Glomerular visceral epithelial cell (primary cell): ENCODE results near the gene SLC44A5.
"Not testable (repeated sequence)": the region's sequence is repeated elsewhere in the genome, so short reads cannot be mapped to it uniquely, and the experiment has no call there.

ENCODE experiments used
- DNase-seq: peaks from one replicate; pipeline ENCODE4 v3.0.0-alpha.2; 2016; ENCODE audit errors: extremely low spot score

The SLC44A5 gene

DNA sequence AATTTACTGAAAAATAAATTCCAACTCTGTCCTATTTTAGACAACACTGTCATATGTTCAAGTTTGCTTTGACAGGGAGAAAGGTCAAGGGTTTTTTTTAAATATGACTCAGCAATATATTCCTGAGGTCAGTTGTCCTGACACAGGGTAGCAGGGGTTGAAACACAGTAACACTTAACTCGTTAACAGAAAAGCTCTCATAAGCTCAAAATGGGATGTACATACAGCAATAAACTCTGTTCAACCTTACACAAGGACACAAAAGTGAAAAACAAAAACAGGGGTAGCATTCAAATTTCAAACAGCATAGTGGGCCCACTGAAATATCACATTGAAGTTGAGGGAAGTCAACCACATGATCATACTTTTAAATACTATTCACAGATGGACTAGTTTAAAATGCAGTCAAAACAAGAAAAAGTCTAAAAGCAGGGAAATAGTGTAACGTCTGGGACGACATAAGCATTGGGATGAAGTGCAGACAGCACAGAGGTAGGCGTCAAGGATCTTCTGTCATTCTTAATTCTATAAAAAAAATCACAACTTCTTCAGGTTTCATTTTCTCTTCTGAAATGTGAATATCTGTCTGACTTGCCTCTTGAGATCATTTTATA, 89.9 kb downstream of the SLC44A5 start:
- DNase-seq = no peak

DNA sequence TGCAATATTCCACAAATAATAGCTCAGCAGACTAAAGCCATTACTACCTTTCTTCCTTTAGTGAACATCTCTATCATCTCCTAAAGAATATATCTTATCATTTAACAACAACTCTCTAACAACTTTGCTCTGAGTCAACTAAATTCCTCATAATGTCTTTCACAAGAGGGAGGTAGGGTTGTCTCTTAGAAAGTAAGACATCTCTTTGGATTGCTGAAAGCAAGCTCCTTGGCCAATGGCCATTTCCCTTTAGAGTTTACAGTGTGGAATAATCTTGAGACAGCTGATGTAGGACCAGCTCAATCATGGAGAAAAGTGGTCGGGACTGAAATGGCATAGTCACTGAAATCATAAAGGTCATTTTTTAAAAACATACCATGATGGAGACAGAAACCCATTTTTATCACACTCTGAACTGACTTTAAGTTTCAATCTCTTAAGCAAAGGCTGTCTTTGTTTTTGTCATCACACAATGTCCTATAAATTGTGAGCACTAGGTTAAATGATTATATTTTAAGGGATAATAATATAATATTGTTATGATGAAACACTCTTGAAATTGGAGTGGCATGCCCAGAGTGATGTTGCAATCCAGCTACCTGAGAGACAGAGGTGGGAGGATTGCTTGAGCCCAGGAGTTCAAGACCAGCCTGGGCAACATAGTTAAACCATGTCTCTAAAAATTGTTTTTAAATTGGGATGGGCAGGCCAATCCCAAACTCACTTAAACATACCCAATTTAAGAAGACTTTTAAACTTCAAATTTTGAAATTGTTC, 91.1 kb downstream of the SLC44A5 start:
- DNase-seq = no peak

- no peak for DNase-seq
These were observed 92.2 kb downstream of the SLC44A5 start for GRCh38 chr1:75518686-75519085.

DNA sequence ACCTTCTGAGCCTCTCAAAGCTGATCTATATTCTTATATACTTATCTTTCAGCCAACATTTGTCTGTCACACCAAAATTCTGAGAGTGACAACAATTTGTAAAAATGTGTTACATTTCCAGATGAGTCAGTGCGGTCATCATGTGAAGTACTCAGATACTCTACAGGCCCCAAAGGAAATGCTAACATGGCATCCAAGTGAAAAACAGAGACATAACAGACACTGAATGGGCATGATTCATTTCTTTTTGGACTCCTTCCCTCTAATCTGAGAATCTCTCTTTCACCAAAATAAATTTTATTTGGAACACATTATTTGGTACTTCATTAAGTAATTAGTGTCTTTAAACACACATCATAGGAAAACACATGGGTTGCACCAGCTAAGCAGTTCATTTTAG, 96.6 kb downstream of the SLC44A5 start:
- DNase-seq = no peak

GRCh38 chr1:75506976-75507375, 103.9 kb downstream of the SLC44A5 start:
- no peak for DNase-seq

GRCh38 chr1:75503221-75503974, 107.5 kb downstream of the SLC44A5 start:
- no peak for DNase-seq

- DNase-seq = no peak
These were observed 108.1 kb downstream of the SLC44A5 start for GRCh38 chr1:75502776-75503175.

GRCh38 chr1:75501577-75502295, 109.2 kb downstream of the SLC44A5 start:
- no peak for DNase-seq

DNA sequence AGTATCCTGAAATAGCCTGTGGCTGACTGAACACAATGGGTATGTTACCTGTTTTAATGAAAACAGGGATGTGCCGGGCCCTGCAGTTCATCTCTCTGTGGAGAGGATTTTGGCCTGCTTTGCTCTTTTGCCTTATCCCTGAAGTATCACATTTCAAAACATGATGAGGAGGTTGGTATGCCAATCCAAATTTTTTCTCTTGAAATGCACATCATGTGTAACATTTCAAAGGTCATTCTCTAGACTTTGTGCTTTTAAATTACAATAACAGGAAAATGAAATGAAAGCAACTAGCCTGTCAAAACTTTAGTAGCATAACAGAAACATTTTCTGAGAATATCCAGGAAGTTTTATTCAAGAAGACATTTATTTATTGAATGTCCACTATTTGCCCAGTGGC, 118.9 kb downstream of the SLC44A5 start:
- no peak for DNase-seq

- DNase-seq = no peak
These were observed 123.5 kb downstream of the SLC44A5 start for GRCh38 chr1:75487399-75487798.

DNA sequence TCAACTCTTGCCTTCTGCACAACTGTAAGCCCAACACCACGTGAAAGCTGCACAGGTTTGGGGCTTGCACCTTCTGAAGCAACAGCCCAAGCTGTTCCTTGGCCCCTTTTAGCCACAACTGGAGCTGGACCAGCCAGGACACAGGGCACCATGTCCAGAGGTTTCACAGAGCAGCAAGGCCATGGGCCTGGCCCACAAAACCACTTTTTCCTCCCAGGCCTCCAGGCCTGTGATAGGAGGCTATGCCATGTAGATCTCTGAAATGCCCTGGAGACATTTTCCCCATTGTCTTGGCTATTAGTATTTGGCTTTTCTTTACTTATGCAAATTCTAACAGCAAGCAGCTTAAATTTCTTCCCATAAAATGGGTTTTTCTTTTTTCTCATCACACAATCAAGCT, 126.1 kb downstream of the SLC44A5 start:
- DNase-seq = no peak

DNA sequence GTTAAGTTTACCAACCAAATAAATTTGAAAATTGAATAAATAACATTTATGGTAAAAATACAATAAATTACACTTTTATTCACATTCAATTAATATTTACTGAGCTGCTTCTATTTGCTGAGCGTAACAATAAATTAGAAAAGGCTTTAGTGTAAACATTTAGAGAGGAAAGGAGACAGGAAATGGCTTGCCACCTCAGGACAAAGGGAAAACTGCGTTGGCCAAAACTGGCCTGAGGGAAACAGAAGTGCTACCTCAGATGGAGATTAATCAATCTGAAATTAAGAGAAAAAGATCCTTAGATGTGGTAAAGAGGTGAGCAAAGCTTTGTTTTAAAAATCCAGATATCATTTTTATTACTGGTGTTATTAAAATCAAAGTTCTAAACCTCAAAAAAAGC, 128.0 kb downstream of the SLC44A5 start:
- no peak for DNase-seq

- DNase-seq = not testable (repeated sequence)
These were observed 134.4 kb downstream of the SLC44A5 start for GRCh38 chr1:75476486-75476885.

- DNase-seq = no peak
These were observed 135.2 kb downstream of the SLC44A5 start for GRCh38 chr1:75475696-75476095.

- no peak for DNase-seq
These were observed 137.8 kb downstream of the SLC44A5 start for GRCh38 chr1:75472971-75473603.

GRCh38 chr1:75472089-75472970, 138.6 kb downstream of the SLC44A5 start:
- no peak for DNase-seq

DNA sequence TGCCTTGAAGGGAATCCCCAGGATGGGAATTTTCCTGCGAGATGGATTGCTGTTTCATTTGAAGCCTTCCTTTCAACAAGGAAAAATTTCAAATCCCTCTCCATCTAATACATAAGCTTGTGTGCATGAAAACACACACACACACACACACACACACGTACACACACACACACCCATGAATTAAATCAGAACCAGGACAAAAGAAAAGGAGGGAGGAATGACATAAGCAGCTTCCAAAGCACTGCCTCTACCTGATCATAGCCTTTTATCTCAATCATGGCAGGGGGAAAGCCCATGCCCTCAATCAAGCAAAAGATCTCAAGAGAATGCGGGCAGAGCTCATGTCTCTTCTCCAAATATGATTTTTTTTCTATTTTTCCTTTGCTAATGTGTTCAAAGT, 139.7 kb downstream of the SLC44A5 start:
- no peak for DNase-seq

- no peak for DNase-seq
These were observed 140.5 kb downstream of the SLC44A5 start for GRCh38 chr1:75470448-75470847.

- no peak for DNase-seq
These were observed 141.2 kb downstream of the SLC44A5 start for GRCh38 chr1:75469586-75470173.

- no peak for DNase-seq
These were observed 149.0 kb downstream of the SLC44A5 start for GRCh38 chr1:75461808-75462325.
